Measurements from ENCODE around the gene MKNK2.

The MKNK2 gene

DNA sequence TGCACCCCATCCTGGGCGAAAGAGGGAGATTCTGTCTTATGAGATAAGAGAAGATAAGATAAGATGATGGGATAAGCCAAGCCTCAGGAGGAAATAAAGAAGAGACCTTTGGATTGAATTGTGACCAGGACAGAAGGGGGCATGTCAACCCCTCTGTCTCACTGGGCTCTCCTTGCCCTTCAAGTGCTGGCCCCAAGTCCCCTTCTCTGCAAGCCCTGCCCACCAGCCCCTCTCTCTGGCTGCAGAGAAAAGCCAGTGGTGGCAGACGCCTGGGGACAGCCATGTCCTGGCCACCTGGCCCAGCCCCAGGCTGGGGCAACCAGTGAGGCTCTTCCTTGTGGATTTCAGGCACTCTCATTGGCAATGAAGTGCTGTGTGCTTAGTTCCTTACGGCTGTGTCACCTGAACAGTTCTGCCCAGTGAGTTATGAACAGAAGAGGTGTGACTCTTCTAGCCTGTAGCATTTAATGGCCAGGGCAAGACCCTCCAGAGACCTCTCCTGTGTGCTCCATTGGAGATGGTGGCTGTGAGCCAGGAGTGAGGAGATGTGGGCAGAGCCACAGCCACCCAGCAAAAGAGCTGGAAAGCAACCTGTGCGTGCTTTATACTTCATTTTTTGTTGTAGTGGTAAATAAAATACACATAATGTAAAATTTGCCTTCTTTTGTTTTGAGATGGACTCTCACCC lies 29.4 kb downstream of the MKNK2 start:
- DNase-seq: no peak

GRCh38 chr19:2018752-2019151 lies 32.3 kb downstream of the MKNK2 start:
- no peak for DNase-seq

- peak; percentile 14 for DNase-seq
Measured at GRCh38 chr19:2016041-2016807, 34.8 kb downstream of the MKNK2 start.

- DNase-seq: no peak
Measured at GRCh38 chr19:2015608-2015950, 35.5 kb downstream of the MKNK2 start, which contains the start of gene BTBD2. TSS of gene BTBD2 (minus strand) at chr19:2015714. CDS start at chr19:2015703, 11 bp downstream.

DNA sequence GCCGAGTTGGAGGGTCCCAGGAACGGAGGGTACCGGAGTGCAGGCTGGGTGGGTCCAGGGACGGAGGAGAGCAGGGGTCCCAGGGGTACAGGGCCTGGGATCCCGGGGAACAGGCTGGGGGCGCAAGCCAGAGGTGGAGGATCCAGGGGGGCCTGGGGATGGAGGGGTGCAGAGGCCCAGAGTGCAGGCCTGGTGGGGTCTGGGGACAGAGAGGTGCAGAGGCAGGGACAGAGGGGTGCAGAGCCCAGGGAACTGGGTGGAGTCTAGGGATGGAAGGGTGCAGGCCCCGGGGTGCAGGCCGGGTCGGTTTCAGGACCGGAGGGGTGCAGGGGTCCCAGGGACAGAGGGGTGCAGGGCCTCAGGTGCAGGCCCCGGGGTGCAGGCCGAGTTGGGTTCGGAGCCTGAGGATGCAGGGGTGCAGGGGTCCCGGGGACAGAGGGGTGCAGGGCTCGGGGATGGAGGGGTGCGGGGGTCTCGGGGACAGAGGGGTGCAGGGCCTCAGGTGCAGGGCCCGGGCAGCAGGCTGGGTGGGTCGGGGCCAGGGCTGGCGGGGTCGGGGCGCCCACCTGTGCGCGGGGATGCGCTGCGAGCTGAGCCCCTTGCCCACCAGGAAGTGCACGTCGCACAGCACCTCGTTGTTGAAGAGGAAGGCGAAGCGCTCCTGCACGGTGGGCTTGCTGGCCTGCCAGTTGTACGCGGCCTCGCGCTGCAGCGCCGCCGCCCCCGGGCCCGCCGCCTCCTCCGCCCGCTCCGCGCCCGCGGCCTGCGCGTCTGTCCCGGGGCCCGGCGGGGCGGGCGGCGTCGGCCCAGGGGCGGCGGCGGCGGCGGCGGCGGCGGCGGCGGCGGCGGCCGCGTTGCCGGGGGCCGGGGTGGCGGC lies 36.1 kb downstream of the MKNK2 start:
- peak; percentile 2 for DNase-seq

DNA sequence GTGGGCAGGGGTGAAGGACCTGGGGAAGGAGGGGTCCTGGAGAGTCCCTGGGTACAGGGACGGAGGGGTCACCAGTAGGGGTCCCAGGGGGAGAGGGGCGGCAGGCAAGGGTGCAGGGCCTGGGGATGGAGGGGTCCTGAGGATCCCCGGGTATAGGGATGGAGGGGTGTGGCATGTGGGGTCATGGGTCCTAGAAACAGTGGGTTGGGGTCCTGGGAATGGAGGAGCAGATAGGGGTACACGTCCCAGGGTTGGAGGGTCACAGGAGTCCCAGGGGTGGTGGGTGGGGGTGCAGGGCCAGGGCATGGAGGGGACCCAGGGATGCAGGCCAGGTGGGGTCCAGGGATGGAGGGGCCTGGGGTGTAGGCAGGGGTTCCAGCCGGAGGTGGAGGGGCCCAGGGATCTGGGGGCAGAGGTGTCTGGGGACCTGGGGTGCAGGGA lies 36.9 kb downstream of the MKNK2 start:
- no peak for DNase-seq

- no peak for DNase-seq
Measured at GRCh38 chr19:2013683-2013961, 37.4 kb downstream of the MKNK2 start.

DNA sequence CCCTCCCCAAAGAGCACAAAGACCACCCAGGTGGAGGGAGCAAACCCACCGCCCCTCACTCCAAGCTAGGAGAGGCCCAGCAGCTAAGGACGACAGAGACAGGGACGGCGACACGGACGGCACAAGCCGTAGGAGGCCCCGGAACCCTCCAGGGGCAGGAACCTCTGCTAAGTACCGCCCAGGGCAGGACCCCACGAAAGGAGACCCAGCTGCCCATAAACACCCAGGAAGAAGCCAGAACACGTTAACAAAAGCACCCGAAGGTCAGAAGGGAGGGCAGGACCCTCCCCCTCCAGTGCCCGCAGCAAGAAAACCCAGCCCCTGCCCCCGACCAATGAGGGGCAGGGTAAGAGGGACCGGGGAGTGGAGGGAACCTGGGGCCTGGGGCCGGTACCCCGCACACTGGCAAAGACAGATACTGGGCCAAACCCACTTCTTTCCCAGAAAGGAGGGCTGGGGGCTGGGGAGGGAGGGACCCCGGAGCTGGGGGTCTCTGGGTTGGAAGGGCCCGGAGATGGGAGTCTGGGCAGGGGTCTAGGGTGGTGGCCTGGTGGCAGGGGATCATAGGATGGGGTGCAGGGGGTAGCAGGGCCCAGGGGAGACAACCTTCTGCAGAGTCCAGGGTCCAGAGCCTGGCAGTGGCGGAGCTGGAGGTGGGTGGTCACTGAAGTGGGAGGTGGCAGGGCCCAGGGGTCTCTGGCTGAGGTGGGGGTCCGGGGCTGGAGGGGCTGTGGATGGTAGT lies 37.9 kb downstream of the MKNK2 start:
- no peak for DNase-seq

DNA sequence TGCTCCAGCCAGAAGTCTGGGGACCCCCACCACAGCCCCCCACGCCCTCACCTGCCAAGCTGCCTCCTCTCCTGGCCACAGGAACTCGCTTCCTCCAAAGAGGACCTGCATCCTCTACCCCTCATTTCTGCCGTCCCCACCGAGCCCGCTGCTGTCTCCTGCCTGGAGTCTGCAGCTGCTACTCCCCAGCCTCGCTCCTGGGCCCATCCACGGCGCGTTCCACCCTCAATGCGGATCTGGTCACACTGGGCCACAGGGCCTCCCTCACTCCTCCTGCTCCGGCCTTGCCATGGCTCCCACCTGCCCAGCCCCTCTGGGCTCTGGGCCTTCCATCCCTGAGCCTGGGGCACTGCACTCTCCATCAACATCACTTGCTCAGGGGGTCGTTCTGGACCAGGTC lies 39.9 kb downstream of the MKNK2 start:
- no peak for DNase-seq

- no peak for DNase-seq
Measured at GRCh38 chr19:2010135-2010668, 40.8 kb downstream of the MKNK2 start.

- no peak for DNase-seq
Measured at GRCh38 chr19:2003874-2004273, 47.2 kb downstream of the MKNK2 start.

- no peak for DNase-seq
Measured at GRCh38 chr19:1999856-2000515, 51.1 kb downstream of the MKNK2 start.

- DNase-seq: no peak
Measured at GRCh38 chr19:1998712-1999708, 52.0 kb downstream of the MKNK2 start.

DNA sequence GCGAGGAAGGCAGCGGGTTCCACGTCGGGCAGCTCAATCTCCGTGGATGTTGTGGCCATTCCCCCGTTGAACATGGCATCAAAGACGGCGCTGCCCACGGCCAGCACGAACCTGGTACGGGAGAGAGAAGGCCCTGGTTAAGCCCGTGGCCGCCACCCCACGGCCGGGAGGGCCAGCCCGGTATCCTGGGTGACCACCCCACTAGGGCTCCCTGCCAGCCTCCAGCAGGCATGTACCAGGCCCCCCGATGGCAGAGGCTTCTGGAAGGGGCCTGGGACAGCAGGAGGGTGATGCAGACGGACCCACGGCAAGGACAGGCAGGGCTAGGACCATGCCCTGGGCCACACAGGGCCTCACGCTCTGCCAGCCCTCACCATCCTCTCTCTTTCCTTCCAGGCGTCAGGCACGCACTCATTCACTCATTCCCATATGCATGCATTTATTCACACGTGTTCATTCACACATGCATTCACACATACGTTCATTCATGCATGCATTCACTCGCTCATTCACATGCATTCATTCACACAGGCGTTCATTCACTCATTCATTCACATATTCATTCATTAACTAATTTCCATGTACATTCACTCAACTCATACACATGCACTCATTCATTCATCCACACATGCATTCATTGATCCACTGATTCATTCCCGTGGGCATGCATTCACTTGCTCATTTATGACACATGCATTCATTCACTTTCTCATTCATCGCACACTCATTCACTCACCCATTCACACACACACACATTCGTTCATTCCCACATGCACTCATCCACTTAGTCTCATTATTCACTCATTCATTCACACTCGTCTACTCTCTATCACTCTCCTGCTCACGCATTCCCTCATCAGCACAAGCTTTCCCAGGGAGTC lies 53.5 kb downstream of the MKNK2 start:
- DNase-seq: no peak

DNA sequence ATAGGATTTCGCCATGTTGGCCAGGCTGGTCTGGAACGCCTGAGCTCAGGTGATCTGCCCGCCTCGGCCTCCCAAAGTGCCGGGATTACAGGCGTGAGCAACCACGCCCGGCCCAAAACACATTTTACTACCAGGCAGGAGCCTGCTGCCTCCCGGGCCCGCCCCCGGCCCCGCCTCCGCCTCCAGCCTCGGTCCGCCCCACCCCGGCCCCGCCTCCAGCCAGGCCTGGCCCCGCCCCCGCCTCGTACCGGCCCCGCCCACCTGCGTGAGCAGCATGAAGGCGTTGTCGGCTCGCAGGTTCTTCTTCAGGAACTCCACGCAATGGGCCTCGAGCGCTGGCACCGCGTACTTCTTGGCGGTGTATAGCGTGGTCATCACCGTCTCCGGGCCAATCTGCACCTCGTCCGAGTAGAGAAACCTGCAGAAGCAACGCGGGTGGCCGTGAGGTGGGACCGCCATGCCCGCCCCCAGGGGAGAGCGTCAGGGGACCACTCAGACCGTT lies 58.2 kb downstream of the MKNK2 start:
- DNase-seq: no peak

DNA sequence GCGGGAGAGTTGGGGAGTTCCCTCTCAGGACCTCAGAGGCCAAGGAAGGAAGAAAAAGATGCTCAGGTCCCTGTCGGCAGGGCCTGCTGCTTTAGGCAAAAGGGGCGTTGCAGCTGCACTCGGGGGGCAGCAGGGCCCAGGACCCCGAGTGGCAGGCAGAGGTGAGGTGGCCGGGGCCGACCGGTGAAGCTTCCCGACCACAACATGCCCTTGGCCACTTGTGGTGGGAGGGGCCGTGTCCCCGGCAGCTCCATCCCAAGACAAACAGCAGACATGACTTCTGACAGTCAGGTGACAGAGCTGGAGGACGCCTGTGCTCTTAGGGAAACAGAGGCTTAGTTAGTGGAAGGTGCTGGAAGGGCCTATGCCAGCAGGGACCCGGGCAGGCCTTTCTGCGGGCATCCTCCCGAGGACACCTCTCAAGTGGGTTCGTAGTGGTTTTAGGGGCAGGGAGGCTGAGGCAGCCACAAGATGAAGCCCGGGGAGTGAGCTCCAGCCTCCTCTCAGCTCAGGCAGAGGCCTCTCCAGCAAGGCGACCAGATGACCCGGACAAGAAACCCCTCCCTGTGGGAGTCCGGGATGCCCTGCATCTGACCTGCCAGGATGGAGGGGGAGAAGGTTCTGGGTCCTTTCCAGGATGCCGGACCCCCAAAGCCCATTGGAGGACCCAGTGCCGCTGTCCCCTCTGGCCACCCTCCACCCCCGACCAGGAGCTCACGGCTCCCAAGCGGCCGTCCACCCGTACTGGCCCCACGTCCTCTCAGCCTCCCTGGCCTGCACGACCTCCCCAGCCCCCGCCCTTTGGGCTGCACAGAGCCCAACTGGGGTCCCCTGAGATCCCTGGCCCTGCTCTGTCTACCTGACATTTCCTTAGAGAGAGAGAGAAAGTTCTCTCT lies 59.8 kb downstream of the MKNK2 start:
- no peak for DNase-seq

- DNase-seq: no peak
Measured at GRCh38 chr19:1990230-1991017, 60.6 kb downstream of the MKNK2 start.

All from NCI-H2227 treated with DMSO at 0.1 percent for 48 hours (cell line).